GM19351 (cell line): ENCODE measurements around the gene GABBR2.
"Not testable (repeated sequence)": the region's sequence is repeated elsewhere in the genome, so short reads cannot be mapped to it uniquely, and the experiment has no call there.

Source experiments
- ATAC-seq: cut with Tn5 transposase; IDR thresholded peaks from one replicate; pipeline ENCODE4 v1.9.1; 2021; ENCODE audit warnings: mild to moderate bottlenecking, moderate library complexity; ENCODE audit not compliant: unreplicated experiment

GABBR2 gene

DNA sequence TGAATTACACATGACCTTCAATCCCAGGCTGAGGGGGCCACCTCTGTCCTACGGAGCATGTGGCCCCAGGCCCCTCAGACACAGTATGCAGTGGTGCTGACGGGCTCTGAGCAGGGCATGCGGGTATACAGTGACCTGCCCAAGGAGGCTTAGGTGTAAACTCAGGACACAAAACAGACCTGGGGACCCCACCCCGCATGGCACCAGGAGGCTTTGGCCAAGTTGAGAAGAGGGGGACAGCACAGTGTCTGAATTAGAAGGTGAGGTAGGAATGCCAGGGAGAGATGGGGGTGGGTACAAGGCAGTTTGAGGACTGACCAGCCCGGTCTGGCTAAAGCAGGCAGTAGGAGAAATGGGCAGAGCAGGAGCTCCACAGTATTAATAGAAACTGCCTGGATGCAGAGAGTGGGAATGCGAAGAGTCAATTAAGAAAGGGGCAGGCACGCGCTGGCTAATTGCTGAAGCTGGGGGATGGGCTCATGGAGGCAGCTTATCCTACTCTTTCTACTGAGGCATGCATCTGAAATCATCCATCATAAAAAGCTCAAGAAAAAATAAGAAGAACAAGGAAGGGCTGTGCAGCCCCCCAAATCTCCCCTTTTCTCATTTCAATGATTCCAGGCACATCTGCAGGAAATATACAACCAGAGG is 109.0 kb downstream of the GABBR2 start:
- no peak for ATAC-seq

- ATAC-seq = no peak
These were observed 109.9 kb downstream of the GABBR2 start for GRCh38 chr9:98598861-98599260.

DNA sequence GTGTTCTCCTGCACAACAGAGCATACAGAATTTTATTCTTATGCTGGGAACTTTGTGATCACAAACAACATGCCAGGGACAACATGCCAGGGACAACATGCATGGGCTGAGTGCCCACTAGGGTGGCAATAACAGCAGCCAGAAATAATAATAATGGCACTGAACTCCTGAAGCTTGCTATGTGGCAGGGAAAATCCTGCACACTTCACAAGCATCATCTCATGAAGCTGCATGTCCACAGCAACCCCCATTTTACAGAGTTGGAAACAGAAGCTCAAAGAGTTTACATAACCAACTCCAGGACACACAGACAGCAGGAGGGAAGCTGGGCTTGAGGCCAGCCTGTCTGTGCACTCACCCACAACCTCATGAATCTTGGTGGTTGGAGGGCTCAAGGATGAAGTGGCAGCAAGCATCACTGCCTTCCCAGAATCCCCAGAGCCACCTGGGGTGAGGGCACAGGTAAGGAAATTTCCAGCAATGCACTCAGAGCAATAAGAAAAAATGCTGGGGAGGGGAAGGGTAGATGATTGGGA is 111.4 kb downstream of the GABBR2 start:
- no peak for ATAC-seq

GRCh38 chr9:98596486-98596885 is 112.2 kb downstream of the GABBR2 start:
- no peak for ATAC-seq

DNA sequence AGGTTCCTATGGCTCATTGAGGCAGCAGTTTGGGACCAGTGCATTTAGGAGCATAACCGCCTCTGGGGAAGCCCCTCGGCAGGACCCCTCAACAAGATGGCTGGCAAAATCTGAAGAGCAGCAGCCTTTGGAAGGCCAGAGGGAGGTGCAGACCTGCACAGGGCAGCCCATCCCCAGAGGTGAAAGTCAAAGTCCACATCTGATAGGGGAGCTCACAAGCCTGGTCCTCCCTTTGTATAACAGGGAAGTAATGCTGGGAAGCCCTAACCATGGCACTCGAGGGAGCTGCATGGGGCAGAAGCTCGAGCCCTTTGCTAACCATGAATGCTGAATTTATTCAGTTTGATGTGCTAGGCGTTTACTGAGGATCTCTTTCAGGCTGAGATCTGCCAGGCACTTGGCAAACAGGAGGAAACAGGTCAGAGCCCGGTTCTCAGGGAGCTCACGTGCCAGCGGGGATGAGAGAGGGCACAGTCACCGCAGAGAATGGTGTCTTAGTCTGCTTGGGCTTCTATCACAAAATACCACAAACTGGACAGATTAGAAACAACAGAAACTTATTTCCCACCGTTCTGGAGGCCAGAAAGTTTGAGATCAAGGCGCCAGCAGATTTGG is 114.1 kb downstream of the GABBR2 start:
- ATAC-seq = no peak

GRCh38 chr9:98593354-98594253 is 115.1 kb downstream of the GABBR2 start:
- no peak for ATAC-seq

- no peak for ATAC-seq
These were observed 117.0 kb downstream of the GABBR2 start for GRCh38 chr9:98591696-98592095.

DNA sequence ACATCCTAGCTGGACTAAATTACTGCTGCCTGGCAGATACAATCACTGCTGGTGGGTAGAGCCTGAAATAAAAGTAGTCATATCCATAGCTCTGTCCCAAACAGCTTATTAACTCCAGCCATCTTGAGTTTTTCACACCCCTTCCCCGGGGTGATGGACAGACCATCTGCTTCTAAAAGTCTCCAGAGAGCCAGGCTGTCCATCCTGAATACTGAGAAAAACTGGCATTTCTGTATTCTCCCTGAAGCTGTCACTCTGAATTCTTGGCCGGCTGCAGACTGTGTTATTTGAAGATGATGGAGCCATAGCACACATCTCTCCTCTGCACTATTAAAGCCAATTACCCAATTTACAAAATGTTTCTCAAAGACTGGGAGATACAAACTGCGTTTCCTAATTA is 118.6 kb downstream of the GABBR2 start:
- ATAC-seq = no peak

DNA sequence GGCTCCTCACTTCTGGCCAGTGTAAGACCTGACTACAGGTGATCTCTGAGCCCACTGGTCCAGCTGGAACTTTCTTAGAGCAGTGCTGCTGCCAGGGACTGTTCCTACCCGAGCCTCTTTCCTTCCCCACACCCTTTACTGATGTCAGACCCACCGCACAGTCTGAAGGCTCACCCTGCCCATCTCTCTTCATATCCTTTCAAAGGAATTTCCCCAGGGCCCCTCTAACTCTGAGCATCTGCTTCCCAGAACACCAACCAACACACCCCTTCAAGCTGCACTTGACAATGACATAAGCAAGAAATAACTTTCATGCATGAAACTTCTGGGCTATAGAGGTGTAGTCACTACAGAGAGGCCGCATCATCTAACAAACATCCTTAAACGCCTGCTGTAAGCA is 119.6 kb downstream of the GABBR2 start:
- no peak for ATAC-seq

- ATAC-seq = not testable (repeated sequence)
These were observed 123.8 kb downstream of the GABBR2 start for GRCh38 chr9:98584853-98585438.

DNA sequence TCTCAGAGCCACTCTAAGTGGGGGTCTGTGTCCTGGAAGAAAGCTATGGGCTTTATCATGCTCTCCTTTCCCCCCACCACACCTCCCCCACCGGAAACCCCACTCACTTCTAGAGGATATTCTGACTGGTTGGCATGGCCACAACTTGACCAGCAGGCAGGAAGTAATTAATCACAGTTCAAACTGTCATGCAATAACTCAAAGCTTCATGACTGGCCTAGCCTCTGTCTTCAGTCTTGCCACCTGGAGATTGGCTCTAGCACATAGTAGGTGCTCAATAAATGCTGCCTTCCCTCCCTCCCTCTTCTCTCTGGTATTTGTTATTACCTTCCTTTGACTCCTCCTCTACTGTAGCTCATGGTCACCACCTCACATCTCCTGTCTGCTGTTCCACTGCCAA is 124.7 kb downstream of the GABBR2 start:
- ATAC-seq = no peak

DNA sequence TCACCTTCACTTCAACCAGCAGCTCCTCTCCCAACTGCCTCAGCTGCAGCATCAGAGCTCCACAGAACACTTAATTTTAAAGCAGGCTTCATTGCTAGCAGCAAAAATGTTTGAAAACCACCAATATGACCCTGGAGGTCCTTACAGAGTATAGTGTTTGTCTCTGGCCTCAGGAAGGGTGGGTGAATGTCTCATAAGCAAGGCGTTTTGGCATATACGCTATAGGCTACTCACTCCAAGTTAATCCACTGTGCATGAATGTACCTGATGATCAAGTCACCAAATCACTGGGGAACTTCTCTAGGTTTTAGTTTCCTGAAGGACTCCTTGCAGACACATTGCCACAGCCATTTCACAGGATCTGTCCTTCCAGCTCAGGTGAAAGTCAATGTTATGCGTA is 125.3 kb downstream of the GABBR2 start:
- ATAC-seq = no peak

GRCh38 chr9:98580956-98581355 is 127.8 kb downstream of the GABBR2 start:
- no peak for ATAC-seq

DNA sequence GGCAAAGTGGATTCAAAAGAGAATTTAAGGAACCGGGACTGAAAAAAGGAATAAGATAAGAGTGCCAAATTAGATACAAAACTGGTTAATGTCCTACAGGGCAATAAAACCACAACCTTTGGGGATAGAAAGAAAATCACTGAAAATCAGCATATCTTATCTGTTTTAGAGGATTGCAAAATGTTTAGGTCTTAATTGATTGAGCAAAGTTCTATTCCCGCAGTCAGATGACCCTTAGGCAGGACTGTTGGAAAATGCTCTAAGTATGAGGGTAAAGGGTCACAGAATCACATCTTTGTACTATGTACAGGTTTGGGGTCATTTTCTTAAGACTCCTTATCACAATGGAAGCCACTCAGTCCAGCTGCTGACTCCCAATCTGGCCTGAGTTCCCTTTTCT is 129.0 kb downstream of the GABBR2 start:
- no peak for ATAC-seq

DNA sequence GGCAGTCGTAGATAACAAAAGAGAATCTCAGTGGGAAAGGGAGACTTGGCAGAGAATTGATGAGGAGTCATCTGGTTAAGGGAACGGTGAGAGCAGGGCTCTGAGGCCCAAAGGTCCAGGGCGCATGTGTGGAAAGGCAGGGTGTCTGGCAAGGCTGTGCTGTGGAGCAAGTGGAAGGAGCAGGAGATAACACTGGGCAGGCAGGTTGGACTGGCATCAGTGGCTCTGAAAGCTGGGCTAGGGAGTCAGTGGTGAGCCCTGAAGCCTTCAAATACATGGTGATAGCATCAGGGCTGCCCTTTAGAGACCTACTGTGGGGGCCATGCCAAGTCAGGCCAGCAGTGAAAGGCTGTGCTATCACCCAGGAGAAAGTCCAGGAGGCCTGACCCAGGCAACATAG is 131.3 kb downstream of the GABBR2 start:
- ATAC-seq = no peak

DNA sequence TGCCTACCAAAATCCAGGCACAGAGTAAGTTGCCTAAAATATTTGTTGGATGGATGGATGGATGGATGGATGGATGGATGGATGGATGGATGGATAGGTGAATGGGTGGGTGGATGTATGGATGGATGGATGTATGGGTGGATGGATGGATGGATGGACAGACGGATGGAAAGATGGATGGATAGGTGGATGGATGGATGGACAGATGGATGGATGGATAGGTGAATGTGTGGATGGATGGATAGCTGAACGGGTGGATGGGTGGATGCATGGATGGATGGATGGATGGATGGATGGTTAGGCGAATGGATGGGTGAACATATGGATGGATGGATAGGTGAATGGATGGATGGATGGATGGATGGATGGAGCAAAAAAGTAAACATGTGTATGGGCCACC is 131.9 kb downstream of the GABBR2 start:
- no peak for ATAC-seq

DNA sequence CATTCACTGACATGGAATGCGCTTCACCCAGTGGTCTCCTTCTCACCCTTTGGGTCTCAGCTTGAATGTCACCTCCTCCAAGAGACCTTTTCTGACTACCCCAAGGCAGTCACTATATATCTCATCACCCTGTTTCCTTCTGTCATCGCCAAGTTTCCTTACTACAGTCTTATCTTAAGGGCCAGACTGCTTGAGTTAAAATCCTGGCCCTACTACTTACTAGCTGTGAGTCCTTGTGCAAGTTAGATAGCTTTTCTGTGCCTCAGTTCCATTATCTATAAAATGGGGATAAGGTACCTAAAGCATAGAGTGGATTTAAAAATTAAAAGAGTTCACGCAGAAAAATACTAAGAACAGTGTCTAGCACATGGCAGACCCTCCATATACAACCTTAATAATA is 132.4 kb downstream of the GABBR2 start:
- peak; percentile 19 for ATAC-seq

DNA sequence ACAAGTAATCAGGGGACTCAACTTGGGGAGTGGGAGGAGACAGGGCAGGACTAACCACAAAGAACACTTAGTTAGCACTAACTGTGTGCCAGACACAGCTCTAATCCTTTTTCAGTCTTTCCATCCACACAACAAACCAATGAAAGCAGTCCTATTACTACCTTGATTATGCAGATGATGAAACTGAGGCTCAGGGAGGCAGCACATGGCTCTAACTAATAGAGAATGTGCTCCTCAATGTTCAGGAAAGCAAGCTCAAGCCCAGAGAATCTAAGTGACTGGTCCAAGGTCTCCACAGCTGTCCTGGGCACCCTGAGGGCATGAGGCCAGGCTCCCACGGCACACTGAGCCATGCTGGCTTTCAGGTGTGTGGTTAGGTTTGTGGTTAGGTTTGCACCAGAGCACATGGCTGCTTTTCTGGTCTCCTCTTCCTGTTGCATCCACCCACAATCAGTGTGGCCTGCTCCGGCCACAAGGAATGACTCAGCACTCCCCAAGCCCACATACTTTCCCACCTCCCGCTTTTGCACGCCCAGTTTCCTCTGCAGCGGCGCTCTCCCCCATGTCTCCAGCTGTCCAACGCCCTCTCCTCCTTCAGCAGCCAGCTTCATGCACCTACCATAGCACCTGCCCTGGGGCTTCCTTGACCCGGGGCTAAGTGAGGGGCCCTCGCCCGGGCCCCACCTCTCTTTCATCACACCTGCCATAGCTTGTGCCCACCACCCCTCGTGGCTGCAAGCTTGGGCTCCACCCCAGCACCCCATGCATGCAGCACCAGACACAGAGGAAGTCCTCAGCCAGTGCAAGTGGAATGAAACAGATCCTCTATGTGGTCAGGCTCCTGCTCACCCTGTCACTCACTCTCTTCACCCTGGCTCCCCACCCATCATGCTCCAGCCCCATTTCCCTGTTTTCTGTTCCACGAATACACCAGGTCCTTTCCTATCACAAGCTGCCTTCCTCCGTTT is 133.1 kb downstream of the GABBR2 start:
- ATAC-seq = peak; percentile 78

DNA sequence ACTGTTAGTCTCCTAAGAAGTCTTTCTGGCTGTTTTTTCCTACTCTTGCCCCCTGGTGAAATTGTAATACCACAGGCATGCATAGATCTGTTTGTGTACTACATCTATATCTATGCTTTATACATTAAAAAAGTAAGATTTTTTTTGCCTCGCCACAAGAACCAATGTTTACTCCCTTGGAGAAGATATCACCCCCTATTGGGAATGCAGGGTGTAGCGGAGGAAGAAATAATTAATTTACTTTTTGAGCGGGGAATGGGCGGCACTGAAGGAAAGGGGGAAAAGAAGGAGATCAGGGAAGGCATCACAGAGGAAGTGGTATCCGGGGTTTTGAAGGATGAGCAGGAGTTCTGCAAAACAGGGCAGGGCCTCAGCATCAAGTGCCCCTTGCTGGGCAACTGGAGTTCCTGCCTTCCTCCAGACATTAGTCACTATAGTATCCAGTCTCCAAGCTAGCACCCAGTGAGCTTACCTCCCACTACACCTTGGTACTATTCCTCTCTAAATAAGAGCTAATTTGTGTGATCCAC is 134.9 kb downstream of the GABBR2 start:
- ATAC-seq = no peak

DNA sequence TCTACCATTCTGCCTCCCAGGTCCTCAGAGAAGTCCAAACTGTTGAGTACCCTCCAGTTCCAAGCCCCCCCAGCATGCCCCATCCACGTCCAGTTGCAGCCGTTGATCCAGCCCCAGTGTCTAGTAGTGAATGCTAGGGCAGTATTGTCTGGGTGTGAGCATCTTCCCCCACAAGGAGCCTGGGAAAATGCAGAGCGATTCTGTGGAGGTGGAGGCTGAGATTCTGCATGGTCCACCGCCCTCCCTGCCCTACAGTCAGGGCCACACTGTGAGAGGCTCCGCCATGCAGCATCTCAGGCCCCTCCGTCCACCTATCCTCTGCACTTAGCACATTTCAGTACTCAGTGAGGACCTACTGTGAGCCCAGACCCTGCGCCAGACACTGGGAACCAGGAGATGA is 135.9 kb downstream of the GABBR2 start:
- no peak for ATAC-seq
